SIG-M5 treated with dmso at 0.1 percent for 504 hours (cell line): Measurements from ENCODE around the gene OSBP2.

Experiments
- DNase-seq: peaks from one replicate; lab custom pipeline; 2025; ENCODE audit not compliant: unreplicated experiment; lab: John Stamatoyannopoulos, UW

Gene OSBP2

GRCh38 chr22:30878516-30879414 is 184.1 kb downstream of the OSBP2 start:
- no peak for DNase-seq

- DNase-seq, result no peak
Observed at GRCh38 chr22:30879415-30879797, 184.7 kb downstream of the OSBP2 start.

GRCh38 chr22:30880181-30880601 is 185.5 kb downstream of the OSBP2 start:
- no peak for DNase-seq

GRCh38 chr22:30880847-30881246 is 186.2 kb downstream of the OSBP2 start:
- DNase-seq, result no peak

GRCh38 chr22:30881361-30882183 is 186.9 kb downstream of the OSBP2 start:
- no peak for DNase-seq

- no peak for DNase-seq
Observed at GRCh38 chr22:30882184-30882717, 187.6 kb downstream of the OSBP2 start.

- DNase-seq, result no peak
Observed at GRCh38 chr22:30882974-30883533, 188.4 kb downstream of the OSBP2 start.

GRCh38 chr22:30883586-30884145 is 189.0 kb downstream of the OSBP2 start:
- no peak for DNase-seq

GRCh38 chr22:30884211-30885000 is 189.7 kb downstream of the OSBP2 start:
- DNase-seq, result no peak

GRCh38 chr22:30885001-30885366 is 190.3 kb downstream of the OSBP2 start:
- DNase-seq, result no peak

- DNase-seq, result no peak
Observed at GRCh38 chr22:30885591-30885990, 190.9 kb downstream of the OSBP2 start.

- DNase-seq, result no peak
Observed at GRCh38 chr22:30887453-30887852, 192.8 kb downstream of the OSBP2 start.

- DNase-seq, result no peak
Observed at GRCh38 chr22:30887861-30888260, 193.2 kb downstream of the OSBP2 start.

- no peak for DNase-seq
Observed at GRCh38 chr22:30889268-30889995, 194.8 kb downstream of the OSBP2 start.

- DNase-seq, result no peak
Observed at GRCh38 chr22:30889996-30890480, 195.4 kb downstream of the OSBP2 start.

GRCh38 chr22:30890686-30891442 is 196.2 kb downstream of the OSBP2 start:
- peak; percentile 5 for DNase-seq

- DNase-seq, result no peak
Observed at GRCh38 chr22:30891443-30891755, 196.7 kb downstream of the OSBP2 start.

- DNase-seq, result no peak
Observed at GRCh38 chr22:30891781-30892180, 197.1 kb downstream of the OSBP2 start.

GRCh38 chr22:30892286-30892685 is 197.6 kb downstream of the OSBP2 start:
- DNase-seq, result no peak
